Measurements from ENCODE around the gene FBP2.

DNA sequence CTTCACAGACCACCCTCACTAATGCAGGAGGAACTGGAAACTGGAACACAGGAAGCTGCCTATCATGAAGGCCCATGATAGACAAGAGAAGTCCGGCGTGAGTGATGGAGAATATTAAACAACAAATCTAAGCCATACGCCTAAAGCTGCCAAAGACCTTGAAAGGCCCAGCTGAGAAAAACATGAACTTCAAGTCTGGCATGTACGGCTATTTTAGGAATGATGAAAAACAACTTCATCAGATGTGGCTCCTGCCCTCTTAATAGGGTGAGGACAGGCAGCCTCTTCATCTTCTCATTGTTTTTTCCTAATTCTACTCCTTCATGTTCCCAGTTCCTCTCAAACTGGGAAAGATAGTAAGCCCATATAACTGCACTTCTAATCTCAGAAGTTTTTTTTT, 25.4 kb upstream of the FBP2 start:
- TF ChIP-seq, protein P1, sequence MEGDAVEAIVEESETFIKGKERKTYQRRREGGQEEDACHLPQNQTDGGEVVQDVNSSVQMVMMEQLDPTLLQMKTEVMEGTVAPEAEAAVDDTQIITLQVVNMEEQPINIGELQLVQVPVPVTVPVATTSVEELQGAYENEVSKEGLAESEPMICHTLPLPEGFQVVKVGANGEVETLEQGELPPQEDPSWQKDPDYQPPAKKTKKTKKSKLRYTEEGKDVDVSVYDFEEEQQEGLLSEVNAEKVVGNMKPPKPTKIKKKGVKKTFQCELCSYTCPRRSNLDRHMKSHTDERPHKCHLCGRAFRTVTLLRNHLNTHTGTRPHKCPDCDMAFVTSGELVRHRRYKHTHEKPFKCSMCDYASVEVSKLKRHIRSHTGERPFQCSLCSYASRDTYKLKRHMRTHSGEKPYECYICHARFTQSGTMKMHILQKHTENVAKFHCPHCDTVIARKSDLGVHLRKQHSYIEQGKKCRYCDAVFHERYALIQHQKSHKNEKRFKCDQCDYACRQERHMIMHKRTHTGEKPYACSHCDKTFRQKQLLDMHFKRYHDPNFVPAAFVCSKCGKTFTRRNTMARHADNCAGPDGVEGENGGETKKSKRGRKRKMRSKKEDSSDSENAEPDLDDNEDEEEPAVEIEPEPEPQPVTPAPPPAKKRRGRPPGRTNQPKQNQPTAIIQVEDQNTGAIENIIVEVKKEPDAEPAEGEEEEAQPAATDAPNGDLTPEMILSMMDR (IDR thresholded peaks at IDR 0.05; ENCODE audit: insufficient read depth, low read length): no peak
- TF ChIP-seq, protein P2, sequence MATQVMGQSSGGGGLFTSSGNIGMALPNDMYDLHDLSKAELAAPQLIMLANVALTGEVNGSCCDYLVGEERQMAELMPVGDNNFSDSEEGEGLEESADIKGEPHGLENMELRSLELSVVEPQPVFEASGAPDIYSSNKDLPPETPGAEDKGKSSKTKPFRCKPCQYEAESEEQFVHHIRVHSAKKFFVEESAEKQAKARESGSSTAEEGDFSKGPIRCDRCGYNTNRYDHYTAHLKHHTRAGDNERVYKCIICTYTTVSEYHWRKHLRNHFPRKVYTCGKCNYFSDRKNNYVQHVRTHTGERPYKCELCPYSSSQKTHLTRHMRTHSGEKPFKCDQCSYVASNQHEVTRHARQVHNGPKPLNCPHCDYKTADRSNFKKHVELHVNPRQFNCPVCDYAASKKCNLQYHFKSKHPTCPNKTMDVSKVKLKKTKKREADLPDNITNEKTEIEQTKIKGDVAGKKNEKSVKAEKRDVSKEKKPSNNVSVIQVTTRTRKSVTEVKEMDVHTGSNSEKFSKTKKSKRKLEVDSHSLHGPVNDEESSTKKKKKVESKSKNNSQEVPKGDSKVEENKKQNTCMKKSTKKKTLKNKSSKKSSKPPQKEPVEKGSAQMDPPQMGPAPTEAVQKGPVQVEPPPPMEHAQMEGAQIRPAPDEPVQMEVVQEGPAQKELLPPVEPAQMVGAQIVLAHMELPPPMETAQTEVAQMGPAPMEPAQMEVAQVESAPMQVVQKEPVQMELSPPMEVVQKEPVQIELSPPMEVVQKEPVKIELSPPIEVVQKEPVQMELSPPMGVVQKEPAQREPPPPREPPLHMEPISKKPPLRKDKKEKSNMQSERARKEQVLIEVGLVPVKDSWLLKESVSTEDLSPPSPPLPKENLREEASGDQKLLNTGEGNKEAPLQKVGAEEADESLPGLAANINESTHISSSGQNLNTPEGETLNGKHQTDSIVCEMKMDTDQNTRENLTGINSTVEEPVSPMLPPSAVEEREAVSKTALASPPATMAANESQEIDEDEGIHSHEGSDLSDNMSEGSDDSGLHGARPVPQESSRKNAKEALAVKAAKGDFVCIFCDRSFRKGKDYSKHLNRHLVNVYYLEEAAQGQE (IDR thresholded peaks at IDR 0.05; ENCODE audit: insufficient replicate concordance, low read depth): no peak
